Raji (cell line): ENCODE results near the gene RBM3.

Experiments
- POLR2A ChIP-seq: IDR thresholded peaks from 2 replicates; pipeline ENCODE4 v1.6.1; 2011; ENCODE audit warnings: low read depth, low read length, control low read depth; ENCODE audit not compliant: insufficient read depth

The RBM3 gene

DNA sequence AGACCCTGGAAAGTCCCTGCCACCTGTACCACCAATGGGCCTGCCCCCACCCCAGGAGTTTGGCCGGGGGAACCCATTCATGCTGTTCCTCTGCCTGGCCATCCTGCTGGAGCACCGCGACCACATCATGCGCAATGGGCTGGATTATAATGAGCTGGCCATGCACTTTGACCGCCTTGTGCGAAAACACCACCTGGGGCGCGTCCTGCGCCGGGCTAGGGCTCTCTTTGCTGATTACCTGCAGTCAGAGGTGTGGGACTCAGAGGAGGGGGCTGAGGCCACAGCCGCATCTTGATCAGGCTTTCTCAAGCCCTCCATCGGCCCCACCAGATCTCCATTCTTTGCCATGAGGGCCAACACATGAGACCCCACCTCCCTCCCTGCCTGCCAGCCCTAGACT, 13.6 kb upstream of the RBM3 start:
- TF ChIP-seq POLR2A: no peak

DNA sequence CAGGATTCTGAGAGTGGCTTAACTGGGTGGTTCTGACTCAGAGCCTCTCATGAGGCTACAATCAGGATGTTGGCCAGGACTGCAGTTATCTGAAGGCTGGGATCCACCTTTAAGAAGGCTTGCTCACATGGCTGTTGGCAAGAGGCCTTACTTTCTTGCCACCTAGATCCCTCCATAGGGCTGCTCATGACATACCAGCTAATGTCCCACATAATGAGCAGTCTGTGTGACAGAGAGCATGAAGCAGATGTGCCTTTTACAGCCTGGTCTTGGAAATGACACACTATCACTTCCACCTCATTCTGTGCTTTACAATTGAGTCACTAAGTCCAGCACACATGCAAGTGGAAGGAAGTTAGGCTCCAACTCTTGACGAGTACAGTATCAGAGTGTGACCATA, 4.3 kb upstream of the RBM3 start:
- no peak for TF ChIP-seq POLR2A

DNA sequence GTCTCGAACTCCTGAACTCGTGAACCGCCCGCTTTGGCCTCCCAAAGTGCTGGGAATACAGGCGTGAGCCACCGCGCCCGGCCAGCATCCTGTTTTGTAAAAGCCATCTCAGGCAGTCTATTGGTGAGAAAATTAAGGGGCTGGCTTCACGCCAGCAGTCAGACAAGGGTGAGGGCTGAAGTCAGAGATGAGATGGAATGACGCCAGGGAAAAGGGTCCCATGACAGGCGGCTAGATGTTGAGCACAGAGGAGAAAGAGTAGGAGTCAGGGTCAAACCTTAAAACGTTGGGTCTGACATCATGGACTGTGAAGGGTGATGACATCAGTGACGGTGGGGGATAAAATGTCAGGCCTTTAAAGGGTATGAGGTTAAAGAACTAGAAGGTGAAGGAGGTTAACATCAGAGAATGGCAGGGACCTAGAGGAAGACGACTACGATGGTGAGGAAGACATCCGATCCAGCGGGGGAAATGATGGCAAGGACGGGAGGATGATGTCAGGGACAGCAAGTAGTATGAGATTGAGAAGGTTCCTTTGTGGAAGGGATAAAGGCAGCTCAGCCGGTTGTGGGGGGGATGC, 504 bp upstream of the RBM3 start:
- no peak for TF ChIP-seq POLR2A

DNA sequence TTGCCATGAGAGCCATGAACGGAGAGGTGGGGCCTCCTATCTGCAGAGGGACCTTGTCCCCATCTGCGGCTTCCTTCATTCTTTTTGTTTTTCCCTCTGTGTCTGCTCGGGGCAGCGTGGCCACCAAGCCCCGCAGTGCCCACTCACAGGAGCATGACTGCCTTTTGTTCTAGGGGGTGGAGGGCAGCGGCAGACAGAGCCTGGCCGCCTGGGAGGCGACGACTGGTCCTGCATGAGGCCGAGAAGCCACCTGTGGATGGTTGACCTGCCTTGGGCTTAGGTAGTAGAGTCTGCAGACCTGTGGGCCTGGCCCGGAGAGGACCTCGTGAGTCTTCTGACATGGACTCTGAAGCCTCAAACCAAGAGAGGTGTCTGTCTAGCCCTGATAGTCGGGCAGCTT, 1.4 kb downstream of the RBM3 start:
- no peak for TF ChIP-seq POLR2A

DNA sequence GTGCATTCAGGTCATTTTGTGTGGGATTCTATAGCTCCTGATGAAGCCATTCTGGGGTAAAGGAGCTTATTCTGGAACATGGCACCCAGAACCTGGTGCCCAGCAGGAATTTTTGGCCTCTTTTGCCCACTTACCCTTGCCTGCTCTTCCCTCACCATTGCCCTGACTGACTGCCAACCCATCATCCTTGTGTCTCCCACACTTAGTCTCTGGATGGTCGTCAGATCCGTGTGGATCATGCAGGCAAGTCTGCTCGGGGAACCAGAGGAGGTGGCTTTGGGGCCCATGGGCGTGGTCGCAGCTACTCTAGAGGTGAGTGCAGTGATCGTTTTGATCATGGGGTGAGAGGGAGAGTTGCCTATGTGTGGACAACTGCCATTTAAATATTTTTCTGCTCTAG, 1.8 kb downstream of the RBM3 start:
- TF ChIP-seq POLR2A: no peak

DNA sequence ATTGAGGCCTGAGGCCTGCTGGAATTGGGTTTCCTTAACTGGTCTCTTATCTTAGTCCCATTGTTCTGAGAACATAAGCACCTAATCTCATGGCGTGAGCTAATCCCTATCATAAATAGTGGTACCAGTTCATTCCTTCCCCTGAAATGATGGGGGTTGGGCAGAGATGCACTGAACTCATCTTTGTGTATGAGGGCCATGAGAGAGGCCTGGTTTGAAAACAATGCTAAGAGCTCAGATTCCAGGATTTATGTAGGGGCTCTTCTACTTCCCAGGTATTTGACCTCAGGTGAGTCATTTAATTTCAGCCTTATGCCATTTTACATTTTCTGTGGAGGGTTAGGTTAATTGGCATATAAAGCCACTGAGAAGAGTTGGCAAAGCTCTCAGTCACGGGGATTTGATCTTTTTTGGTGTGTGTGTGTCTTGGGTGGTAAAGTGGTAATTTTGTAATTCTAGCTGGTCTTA, 4.4 kb downstream of the RBM3 start:
- no peak for TF ChIP-seq POLR2A

DNA sequence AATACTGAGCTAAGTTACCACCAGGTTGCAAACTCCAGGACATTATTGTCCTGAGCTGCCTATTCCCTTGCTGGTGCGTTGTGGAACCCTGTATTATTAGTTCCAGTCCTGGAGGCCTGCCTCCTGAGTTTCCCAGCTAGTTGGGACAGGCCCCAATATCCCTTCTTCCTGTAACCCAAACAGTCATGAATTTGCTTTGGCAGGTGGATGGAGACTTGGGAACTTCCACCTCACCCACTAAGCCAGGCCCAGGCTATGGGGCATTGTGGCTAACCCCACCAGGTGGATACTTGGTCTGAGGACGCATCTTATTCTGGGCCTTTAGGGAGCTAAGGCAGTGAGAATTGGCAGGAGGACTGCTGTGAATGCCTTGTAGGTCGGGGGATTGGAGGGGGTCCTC, 5.0 kb downstream of the RBM3 start:
- 0 out of 2 replicates have a peak, but pooled peaks have one; percentile 32 for TF ChIP-seq POLR2A

DNA sequence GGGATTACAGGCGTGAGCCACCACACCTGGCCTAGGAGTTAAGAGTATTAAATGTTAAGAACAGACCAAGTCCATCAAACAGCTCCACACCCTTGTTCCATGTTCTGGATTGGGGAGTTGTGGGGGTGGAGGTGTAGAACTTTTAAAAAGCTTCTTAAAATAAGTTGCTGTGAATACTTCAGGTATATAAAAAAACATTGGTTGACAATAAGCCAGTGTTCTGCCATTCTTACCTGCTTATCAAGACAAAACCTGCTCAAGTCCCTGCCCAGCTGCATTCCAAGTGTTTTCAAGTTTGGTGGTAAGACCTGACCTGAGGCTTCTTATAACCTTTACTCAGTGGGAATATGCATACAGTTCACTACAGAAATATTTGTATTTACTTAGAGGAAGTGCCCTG, 6.4 kb downstream of the RBM3 start:
- TF ChIP-seq POLR2A: no peak

DNA sequence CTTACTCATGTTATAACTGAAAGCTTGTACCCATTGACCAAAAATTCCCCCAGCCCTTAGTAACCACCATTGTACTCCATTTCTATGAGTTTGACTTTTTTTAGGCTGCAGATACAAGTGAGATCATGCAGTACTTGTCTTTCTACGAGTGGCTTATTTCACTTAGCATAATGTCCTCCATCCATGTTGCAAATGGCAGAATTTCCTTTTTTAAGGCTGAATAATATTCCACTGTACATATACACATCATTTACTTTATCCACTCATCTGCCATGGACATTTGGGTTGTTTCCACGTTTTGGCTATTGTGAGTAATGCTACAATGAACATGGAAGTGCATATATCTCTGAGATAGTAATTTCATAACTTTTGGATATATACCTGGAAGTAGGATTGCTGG, 10.4 kb downstream of the RBM3 start:
- no peak for TF ChIP-seq POLR2A

DNA sequence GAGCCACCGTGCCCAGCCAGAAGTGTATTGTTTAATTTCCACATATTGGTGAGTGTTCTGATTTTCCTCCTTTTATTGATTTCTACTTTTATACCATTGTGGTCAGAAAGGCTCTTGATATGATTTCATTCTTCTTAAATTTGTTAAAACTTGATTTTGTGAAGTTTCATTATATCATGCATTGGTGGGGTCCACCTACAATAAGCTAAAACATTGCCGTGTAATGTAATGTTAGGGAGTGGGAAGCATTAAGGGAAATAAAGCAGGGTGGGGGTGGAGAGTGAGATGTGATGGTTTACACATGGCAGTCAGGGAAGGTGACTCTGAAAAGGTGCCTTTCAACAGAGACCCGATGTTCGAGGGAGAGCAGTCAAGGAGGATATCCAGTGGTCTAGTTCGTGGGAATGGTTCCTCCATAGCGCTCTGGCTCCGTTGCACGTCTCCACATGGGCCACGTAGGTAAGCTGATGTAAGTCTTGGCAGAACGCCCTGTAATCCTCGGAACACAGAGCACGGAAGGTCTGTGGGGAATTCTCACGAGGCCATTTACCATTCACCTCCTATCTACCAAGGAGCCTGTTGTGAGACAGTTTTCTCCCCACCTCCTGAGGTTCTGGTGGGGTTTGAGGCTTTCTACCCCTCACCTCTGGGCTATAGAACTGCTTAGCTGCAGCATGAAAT, 15.3 kb downstream of the RBM3 start:
- no peak for TF ChIP-seq POLR2A

DNA sequence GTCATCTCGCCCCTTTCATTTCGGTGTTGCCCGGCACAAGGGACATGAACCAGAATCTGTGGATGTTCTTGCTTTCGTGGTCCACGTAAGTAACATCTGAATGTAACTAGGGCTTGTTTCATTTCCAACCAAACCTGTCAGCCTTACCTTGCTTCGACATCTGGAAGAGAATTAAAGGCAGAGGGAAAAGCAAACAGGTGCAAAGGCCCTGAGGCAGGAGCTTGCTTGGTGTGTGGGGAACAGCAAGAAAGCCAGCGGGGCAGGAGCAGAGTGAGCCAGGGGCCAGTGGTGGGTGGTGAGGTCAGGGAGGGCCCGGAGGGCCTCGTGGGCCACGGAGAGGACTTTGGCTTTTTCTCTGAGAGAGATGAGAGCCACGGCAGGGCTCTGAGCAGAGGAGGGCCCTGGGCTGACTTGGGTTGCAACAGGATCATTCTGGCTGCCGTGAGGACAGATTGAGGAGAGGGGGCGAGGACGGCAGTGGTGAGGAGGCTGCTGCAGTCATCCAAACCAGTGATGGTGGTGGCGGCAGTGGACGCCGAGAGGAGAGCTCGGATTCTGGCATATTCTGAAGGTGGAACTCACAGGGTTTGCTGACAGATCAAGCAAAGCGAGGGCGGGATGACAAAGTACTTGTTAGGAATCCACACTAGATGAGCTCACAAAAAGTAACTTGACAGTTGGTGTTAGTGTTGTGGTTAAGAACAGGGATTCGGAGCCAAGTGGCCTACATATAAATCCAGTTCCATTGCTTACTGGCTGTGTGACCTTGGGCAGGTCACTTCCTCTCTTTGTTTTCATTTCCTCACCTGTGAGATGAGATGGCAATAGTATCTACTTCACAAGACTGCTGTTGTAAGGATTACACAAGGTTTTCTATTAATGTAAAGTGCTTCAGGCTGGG, 16.2 kb downstream of the RBM3 start:
- TF ChIP-seq POLR2A: no peak

DNA sequence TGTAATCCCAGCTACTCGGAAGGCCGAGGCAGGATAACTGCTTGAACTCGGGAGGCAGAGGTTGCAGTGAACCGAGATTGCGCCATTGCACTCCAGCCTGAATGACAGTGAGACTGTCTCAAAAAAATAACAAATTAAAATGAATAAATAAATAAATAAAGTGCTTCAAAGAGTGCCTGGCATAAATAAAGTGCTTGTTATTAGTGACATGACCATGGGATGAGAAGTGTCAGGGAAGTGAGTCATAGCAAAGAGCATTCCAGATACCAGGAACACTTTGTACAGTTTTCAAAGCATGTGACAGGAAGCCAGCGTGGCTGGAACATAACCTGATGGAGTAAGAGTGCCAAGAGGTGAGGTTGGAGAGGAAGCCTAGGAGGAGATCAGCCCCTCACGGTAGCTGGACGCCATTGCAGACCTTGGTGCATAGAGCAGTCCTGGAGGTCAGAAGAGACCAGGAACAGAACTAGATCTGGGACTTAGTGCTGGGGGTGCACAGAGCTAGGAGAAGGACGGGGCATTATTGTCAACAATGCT, 17.0 kb downstream of the RBM3 start:
- TF ChIP-seq POLR2A: no peak

DNA sequence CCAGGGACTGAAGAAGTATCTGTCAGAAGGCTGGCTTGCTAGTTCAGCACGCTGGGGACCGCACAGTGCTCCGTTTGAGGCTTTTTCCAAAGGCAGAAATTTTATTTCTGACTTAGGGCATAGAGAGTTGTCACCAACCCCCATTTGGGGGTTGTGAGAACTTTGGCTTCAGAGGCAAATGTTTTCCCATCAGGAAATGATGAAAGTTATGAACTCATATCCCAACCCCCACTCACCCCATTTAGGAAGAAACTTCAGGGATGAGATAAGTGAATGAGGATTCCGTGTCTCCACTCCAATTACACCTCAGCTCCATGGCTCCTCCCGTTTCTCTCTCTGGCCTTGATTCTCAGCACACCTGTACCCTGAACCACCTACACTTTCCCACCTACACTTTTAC, 18.7 kb downstream of the RBM3 start:
- TF ChIP-seq POLR2A: no peak

DNA sequence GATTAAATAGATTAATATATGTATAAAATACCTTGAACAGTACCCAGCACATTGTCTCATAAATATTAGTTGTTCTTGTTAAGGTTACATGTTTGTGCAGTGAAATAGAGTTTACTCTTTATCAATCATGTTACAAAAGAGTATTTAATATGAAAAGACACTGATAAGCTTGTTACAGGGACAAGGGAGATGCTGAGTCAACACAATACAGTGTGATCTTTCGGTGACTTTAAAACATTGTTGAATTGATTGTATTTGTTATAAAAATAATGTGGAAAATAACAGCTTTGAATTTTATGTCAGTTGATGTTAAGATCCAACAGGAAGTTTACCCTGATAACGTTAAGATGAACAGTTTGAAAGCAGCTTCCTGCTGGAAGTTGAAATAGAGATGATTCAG, 21.6 kb downstream of the RBM3 start:
- TF ChIP-seq POLR2A: no peak

DNA sequence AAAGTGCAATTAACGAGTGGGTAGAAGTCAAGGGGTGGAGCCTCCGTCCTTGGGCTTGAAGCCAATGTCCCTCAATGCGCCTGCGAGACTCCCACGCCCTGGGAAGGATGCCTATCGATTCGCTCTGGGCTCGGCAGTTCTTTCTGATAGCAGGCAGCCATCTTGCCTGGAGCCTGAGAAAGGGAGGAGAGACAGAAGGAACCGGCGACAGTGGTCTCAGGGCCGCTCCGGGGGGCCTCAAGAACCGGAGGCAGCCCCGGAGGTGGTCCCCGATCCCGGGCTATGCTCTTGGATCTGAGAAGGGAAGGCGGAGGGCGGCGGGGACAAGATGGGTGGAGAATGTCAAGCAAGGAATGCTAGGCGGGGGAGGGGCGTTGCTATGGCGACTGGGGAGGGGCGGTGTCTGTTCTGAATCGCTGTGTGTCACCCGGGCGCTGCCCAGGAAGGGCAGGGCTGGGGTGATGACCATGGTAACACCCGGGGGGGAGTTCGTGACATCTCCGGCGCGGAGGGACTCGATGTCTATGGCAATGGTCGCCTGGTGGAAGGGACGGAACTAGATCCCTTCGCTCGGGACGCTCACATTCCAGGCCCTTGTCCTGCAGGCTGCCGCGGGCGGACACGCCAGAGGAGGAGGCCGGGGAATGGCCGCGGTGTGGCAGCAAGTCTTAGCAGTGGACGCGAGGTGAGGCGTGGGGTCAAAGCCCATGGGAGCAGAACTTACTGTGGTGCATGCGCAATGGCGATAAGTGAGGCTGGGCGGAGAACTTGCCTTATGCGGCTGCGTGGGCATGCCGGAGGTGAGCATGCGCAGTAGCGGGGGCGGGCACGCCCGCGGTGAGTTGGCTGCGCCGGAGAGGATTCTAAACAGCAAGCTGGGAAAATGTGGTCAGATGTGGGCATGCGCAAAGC, 23.3 kb downstream of the RBM3 start, which contains the start of gene WDR13:
Gene WDR13 (plus strand): TSS at position 140 of the 912 bp plus-strand sequence. CDS start 505 bp downstream, at position 645.
- TF ChIP-seq POLR2A: peak; percentile 78

DNA sequence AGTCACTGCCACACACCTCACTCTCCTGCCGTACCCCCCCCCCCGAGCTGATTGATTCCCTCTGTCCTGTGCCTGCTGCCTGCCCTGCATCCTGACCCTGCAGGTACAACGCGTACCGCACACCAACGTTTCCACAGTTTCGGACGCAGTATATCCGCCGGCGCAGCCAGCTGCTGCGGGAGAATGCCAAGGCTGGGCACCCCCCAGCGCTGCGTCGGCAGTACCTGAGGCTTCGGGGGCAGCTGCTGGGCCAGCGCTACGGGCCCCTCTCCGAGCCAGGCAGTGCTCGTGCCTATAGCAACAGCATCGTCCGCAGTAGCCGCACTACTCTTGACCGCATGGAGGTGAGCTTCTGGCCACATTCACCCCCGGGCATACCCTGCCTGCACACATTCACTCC, 24.3 kb downstream of the RBM3 start:
- no peak for TF ChIP-seq POLR2A
